22Rv1 (cell line): Measurements from ENCODE around the gene CBFB.

Source experiments
- ZFX ChIP-seq: fragments of 450-650 bp; IDR thresholded peaks from 2 replicates; pipeline ENCODE4 v1.6.1; 2017; ENCODE audit warnings: antibody characterized with exemption, borderline replicate concordance
- TF ChIP-seq, protein P1 (sequence below): fragments of 450-650 bp; IDR thresholded peaks from 2 replicates; pipeline ENCODE4 v1.5.1; 2017; ENCODE audit warnings: mild to moderate bottlenecking

DNA sequence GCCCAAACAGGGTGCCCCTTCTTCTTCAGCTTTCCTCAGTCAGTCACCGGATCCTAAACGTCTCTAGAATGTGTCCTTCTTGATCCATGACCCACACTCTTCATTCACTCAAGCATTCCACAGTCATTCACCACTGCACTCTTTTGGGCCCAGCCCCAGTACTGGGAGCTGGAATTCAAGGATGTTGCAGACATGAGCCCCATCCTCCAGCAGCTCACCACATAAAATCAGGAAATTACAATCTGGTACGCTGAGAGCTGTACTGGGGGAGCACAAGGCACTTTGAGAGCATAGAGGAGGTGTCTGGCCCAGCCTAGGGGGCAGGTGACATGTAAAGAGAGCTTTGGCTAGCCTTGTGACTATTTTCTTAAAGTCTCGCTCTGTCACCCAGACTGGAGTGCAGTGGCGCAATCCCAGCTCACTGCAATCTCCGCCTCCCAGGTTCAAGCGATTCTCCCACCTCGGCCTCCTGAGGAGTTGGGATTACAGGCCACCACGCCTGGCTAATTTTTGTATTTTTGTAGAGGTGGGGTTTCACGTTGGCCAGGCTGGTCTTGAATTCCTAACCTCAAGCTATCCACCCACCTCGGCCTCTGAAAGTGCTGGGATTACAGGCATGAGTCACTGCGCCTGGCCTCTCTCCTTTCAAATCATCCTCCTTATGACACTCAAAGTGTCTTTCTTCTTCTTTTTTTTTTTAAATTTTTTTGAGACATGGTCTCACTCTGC lies 21.9 kb upstream of the CBFB start:
- TF ChIP-seq, protein P1, sequence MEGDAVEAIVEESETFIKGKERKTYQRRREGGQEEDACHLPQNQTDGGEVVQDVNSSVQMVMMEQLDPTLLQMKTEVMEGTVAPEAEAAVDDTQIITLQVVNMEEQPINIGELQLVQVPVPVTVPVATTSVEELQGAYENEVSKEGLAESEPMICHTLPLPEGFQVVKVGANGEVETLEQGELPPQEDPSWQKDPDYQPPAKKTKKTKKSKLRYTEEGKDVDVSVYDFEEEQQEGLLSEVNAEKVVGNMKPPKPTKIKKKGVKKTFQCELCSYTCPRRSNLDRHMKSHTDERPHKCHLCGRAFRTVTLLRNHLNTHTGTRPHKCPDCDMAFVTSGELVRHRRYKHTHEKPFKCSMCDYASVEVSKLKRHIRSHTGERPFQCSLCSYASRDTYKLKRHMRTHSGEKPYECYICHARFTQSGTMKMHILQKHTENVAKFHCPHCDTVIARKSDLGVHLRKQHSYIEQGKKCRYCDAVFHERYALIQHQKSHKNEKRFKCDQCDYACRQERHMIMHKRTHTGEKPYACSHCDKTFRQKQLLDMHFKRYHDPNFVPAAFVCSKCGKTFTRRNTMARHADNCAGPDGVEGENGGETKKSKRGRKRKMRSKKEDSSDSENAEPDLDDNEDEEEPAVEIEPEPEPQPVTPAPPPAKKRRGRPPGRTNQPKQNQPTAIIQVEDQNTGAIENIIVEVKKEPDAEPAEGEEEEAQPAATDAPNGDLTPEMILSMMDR: no peak
- no peak for TF ChIP-seq ZFX
